Astrocyte of the spinal cord (primary cell): ENCODE data around the gene C1QTNF5.
A peak's percentile ranks its signal among the peaks of the same experiment; 100 is the strongest.

ENCODE experiments used
- DNase-seq: peaks from one replicate; pipeline ENCODE4 v3.0.0; 2011; ENCODE audit warnings: low read depth, low spot score
- H3K4me3 ChIP-seq: 2 replicates; pipeline ENCODE4 v1.5.1; 2011; ENCODE audit warnings: low read depth, mild to moderate bottlenecking, low read length, moderate library complexity
- in situ Hi-C: cut with HindIII; loops from 2 replicates; pipeline ENCODE4 v1.10.0; 2017; ENCODE audit warnings: low sequenced_read_pairs
- TF ChIP-seq, protein P1 (sequence below): IDR thresholded peaks from 2 replicates; pipeline ENCODE4 v1.5.1; 2012; ENCODE audit warnings: low read depth, mild to moderate bottlenecking, low read length, inconsistent platforms

The C1QTNF5 gene

DNA sequence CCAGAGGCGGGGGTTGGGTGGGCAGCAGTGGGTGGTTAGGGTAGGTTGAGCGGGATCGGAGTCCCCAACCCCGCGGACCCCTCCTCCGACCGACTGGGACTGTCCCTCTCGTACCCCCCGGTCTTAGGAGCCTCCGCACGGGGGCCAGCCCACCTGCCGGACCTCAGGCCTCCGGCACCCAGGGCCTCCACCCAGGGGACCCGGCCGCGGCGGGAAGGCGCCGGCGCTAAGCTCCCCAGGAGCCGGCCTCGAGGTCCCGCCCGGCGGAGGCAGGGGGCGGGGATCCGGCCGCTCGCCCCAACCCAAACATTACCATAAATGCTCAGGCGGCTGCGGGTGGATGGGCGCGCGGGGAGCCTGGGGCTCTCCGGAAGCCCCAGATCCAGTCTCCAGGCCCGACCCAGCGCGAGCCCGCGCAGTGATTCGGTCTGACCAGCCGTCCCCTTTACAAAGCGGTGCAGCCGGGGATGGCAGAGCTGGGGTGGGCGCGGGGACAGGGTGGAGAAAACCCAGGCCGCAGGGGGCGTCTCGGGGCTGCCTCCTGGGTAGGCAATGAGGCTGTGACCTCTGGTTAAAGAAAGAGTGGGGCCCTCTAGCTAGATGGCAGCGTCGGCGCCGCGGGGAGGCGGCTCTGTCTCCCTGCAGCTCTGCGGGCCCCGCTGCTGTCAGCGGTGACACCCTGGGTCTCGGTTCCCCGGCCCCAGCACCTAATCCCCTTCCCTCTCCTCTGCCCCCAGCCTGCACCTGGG is 19.7 kb downstream of the C1QTNF5 start:
- H3K4me3 ChIP-seq, result peak overlapping the region; percentile 28
- in situ Hi-C loops, result no loop called here
- DNase-seq, result peak; percentile 67
- TF ChIP-seq, protein P1, sequence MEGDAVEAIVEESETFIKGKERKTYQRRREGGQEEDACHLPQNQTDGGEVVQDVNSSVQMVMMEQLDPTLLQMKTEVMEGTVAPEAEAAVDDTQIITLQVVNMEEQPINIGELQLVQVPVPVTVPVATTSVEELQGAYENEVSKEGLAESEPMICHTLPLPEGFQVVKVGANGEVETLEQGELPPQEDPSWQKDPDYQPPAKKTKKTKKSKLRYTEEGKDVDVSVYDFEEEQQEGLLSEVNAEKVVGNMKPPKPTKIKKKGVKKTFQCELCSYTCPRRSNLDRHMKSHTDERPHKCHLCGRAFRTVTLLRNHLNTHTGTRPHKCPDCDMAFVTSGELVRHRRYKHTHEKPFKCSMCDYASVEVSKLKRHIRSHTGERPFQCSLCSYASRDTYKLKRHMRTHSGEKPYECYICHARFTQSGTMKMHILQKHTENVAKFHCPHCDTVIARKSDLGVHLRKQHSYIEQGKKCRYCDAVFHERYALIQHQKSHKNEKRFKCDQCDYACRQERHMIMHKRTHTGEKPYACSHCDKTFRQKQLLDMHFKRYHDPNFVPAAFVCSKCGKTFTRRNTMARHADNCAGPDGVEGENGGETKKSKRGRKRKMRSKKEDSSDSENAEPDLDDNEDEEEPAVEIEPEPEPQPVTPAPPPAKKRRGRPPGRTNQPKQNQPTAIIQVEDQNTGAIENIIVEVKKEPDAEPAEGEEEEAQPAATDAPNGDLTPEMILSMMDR, result no peak

GRCh38 chr11:119320240-119320775 is 20.4 kb downstream of the C1QTNF5 start:
- H3K4me3 ChIP-seq, result no peak overlapping the region
- TF ChIP-seq, protein P1, result no peak
- DNase-seq, result no peak
- in situ Hi-C loops, result no loop called here

- in situ Hi-C loops, result no loop called here
- DNase-seq, result no peak
- no peak overlapping the region for H3K4me3 ChIP-seq
- TF ChIP-seq, protein P1, result no peak
Measured at GRCh38 chr11:119319700-119320239, 20.9 kb downstream of the C1QTNF5 start.

DNA sequence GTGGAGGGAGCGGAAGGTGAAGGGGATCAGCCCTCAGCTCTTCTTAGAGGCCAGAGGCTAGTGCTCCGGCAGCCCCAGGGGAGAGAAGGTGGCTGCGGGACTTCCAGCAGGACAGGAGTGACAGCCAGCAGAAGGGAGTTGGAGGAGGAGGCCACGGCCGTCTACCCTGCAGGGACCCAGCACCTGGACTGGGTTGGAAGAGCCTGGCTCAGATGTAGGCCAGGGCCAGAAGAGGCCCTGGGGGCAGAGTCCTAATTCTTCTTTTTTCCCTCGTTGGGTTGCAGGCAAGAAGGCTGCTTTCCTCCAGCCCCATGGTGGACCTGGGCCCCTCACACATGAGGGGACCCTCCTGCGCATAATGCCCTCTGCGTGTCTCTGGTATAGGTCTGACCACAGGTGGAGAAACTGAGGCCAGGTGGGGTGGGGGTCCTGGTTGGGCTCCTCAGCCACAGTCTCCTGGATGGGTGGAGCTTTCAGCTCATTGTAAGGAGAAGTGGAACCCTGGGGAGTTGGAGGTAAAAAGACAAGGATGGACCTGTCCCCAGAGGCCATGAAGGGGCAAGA is 21.5 kb downstream of the C1QTNF5 start:
- in situ Hi-C loops, result no loop called here

GRCh38 chr11:119318240-119319135 is 22.2 kb downstream of the C1QTNF5 start:
- in situ Hi-C loops, result no loop called here
- TF ChIP-seq, protein P1, result no peak
- H3K4me3 ChIP-seq, result no peak overlapping the region
- DNase-seq, result peak; percentile 61

More for the DNA sequence above, 21.5 kb downstream of the C1QTNF5 start:
- no peak for DNase-seq
- TF ChIP-seq, protein P1, result no peak
- H3K4me3 ChIP-seq, result no peak overlapping the region
